Skin of body (tissue), 2 donors: ENCODE measurements around the gene OTUD6A. TPM values are rescaled to one million over a fixed set of nuclear protein-coding genes. Genes with fewer than 3 reads are reported as not detected.
A peak's percentile ranks its signal among the peaks of the same experiment; 100 is the strongest.

ENCODE experiments used
- DNase-seq: peaks from one replicate; lab custom pipeline; 2025; lab: John Stamatoyannopoulos, UW
- total RNA-seq: library from RNA; depleted of rRNA; stranded (reverse); fragments of >200 nt; gene quantifications from one replicate; pipeline ENCODE4 v1.2.3, GENCODE V29; 2014

Gene OTUD6A, protein sequence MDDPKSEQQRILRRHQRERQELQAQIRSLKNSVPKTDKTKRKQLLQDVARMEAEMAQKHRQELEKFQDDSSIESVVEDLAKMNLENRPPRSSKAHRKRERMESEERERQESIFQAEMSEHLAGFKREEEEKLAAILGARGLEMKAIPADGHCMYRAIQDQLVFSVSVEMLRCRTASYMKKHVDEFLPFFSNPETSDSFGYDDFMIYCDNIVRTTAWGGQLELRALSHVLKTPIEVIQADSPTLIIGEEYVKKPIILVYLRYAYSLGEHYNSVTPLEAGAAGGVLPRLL
- not detected for total RNA-seq

DNA sequence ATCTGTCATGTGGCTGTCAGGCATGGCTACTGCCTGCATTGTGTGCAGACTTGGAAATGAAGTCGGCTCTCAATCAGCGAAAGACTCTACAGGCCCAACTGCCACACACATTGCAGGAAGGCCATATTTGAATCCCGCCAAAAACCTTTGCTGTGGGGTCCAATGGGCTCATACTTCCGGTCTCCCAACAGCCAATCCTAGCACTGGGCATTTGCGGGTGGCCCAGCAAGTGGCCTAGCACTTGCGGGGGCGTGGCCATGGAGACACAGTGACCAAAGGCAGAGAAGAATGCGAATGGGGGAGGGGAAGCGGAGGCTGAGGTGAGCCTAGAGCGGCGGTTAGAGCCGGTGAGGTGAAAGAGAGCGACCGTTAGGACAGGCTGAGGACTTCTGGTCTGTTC lies at the start of gene OTUD6A:
OTUD6A (plus strand) TSS at position 382 of the 400 bp plus-strand sequence. CDS start 68 bp downstream, outside the sequence.
- DNase-seq, result no peak

DNA sequence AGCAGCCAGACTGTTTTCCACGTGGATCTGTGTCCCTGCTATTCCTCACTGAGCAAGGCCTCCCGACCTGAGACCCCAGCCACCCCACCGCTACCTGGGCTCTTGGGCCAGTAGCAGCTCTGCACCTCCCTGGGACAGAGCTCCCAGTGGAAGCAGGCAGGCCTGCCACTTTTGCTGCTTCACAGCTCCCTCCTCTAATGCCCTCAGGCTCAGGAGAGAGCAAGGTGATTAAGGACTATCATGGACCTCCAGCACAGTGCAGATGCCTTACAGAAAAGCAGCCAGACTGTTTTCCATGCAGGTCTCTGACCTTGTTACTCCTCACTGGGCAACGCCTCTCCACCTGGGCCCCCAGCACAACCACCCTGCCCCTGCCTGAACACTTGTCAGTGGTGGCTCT lies 49.5 kb upstream of the OTUD6A start:
- DNase-seq, result no peak

DNA sequence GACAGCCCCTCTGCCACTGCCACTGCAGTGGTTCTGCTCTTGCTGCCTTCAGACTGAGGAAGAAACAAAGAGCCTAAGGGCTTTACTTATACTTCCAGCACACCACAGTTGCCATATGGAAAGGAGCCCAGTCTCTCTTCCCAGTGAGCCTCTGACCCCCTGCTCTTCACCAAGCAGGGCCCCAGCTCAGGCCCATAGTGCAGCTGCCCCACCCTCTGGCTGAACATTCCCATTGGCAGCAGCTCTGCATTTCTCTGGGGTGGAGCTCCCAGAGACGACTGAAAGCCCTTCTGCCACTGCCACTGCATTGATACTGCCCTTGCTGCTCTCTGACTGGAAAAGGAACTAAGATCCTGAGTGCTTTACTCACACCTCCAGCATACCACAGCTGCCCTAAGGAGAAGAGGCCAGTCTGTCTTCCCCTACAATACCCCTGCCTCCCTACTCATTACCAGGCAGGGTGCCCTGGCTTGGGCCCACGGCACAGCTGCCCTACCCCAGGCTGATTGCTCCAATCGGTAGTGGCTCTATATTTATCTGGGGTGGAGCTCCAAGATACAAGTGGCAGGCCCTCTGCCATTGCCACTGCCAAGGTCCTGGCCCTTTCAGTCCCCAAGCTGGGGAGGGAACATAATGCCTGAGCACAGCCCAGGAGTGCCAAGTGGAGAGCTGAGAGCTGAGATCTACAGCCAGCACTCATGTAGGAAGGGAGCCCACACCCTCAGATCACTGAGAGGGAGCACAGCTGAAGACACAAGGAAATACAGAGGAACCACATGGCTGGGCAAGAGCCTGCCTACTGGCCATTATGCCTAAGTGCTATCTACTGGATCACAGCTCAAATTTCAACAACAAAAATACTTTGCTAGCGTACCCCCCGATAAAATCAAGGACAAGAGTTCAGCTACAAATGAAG lies 48.5 kb upstream of the OTUD6A start:
- no peak for DNase-seq

DNA sequence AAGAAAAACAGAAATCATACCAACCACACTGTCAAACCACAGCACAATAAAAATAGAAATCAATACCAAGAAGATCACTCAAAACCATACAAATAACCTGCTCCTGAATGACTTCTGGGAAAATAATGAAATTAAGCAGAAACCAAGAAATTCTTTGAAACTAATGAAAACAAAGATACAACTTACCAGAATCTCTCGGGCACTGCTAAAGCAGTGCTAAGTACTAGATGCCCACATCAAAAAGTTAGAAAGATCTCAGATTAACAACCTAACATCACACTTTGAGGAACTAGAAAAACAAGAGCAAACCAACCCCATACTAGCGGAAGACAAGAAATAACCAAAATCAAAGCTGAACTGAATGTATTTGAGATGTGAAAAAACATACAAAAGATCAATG lies 45.7 kb upstream of the OTUD6A start:
- no peak for DNase-seq

DNA sequence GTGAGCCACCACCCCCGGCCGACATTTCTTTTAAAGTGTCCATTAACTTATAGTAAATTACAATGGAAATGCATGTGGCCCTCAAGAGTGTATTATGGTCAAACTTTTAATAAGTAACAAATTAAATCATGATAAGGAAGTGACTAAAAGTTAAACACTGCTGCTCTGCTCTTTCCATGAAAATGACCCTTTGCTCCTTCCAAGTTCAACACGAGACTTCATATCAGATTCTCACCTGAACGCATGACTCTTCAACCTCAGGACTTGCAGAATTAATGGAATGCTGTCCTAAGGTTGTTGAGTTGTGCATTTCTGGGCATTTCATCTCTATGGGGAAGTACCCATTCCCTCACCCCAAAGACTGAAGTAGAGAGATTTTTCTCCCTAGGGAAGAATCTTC lies 39.6 kb upstream of the OTUD6A start:
- no peak for DNase-seq

DNA sequence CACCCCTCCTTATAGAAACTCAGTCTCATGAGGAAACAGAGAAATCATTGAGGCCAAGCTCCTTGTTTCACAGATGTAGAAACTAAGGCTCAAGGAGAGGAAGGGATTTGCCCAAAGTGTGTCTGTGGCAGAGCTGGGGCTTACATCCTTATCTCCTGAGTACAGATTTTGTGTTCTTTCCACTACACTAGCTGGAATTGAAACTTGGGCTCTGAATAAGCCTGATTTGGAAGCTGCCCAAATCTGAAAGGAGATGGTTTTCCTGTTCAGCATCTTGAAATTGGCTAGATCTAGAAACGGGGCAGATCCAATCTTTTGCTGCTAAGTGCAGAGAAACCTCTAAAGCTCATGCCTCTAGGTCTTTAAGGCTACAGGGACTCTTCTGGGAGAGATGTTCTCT lies 36.8 kb upstream of the OTUD6A start:
- no peak for DNase-seq

DNA sequence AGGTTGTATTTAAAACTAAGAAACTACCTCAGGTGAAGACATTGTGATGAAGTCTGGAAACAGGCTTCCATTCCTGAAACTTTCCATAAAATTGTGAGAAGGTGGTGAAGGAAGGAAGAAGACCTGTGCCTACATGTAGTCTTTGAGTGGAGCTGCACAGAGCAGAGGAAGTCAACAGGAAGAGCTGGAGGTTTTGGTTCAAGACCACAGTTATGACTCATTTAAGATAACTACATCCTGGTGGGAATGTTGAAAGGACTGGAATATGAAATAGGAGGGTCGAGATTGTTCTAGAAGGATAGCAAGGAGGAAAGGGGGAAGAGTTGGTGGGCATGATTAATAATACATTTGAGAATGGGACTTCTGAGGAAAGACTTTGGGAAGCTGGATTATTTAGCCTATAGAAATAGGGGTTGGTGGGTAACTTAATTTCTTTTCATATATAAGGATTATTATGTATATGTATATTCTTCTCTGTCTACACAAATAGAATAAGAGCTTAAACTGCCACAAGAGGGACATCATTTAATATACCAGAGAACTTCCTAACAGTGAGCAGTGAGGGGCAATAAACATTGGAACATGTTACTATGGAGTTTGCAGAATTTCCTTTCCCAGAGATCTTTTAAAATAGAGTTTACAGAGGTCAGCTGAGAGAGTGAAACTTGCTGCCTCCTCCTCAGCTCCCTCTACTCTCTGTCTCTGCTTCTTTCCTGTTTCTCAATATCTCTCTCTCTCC lies 36.0 kb upstream of the OTUD6A start:
- no peak for DNase-seq

DNA sequence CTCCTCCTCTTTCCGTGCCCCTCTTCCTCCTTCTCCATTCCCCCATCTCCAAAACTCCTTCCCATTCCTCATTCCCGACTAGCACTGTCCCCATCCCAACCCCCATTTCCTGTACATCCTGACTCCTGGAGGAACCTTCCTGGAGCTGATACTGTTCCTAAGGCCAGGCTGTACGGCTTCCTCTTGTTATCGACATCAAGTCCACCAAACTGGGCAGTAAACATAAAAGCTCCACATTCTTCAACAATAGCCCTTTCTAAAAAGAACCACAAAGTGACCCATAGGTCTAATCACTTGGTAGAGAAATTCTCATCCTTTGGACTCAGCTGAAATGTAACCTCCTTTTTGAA lies 35.4 kb upstream of the OTUD6A start:
- DNase-seq, result no peak

DNA sequence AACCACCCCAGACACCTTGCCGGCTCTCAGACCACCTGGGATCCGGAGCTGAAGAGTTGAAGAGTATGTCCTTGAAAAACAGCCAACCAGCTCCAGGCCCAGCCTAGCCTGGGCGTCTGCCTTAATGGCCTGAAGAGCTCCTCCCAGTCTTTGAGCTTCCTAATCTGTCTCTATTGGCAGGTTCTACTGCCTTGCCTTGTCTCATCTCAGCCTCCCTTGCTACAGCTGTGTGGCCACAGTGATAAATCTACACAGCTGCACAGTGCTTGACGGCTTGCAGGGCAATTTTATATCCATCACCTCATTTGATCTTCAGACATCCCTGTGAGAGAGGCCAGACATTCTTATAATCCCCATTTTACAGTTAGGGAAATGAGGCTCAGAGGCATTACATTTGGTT lies 32.4 kb upstream of the OTUD6A start:
- peak; percentile 4 for DNase-seq

DNA sequence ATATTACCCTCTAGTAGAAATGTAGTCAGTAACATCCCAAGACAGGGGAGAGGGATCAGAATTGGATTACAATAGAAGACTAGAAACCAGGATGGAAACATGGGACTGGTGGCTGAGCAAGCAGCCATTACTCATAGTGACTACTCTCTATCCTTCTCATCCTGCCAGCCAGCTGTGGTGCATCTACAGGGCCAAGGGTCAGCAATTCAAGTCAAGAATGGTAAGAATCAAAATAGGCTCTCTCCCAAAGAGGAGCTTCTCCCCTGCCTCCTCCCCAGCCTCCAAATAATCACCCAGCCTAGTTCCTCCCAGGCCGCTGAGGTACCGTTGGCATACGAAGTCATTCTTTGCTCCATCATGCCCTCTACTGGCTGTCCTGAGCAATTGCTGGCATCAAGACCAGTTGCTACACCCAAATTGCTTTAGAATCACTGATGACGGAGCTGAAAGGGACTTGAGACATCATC lies 31.9 kb upstream of the OTUD6A start:
- DNase-seq, result peak; percentile 10

DNA sequence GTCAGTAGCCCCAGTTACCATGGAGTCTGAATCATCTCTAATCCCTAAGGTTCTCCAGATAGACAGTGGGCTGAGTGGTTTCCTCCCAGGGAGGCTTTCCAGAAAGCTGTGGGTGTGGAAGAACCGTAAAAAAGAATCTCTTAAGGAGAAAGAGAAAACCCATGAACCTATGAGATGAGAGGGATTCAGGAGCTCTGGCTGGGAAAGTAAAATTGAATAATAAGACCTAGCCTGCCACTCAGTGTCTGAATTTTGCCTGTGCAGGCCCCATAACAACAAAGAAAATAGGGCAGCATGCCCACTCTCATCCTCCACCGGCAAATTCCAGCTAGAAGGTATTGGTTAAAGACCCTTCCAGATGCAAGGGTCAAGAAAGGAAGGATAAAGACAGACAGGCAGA lies 29.5 kb upstream of the OTUD6A start:
- no peak for DNase-seq

DNA sequence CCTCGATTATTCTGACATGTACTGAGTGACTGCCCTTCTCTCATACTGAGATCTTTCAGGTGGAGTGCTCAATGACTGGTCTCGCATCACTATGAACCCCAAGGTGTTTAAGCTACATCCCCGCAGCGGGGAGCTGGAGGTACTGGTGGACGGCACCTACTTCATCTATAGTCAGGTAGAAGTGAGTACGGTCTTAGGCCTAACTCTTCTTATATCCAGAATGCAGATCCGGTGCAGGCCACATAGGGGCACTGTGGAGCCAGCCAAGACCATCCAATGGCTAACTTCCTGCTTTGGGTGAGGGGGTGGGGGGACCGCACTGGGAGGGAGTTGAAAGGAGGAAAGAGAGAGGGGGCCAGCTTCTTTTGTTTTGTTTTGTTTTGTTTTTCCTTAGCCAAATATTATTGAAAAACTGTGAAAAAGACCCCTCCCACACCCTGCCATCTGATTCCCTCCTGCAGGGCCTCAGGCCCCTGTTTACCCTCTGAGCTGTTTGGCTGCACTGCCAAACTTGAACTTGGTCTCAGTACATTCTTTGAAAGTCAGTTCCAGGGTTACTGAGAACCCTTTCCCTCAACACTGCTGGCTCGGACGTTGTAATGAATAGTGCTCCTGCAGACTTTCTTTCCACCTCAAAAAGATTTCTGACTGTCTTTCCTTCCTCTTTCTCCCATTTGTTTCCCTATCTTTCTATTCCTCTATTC lies 28.8 kb upstream of the OTUD6A start:
- DNase-seq, result no peak

DNA sequence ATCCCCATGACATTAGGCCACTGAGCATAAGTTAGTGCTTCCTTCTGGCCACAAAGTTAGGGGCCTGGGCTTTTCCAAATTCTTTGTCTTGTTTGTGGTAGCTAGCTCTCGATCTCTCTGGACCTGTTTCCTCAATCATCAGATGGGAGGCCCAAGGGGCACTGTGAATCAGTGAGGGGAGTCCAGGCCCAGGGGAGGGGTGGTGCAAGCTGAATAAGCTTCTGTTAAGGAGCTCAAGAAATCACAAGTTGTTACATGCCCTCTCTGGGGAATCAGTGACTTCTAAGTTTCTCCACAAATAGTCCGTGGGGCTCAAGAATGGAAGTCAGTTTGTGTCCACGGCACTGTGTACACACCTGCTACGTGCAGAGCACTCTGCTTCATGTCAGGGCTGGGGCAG lies 27.6 kb upstream of the OTUD6A start:
- no peak for DNase-seq

DNA sequence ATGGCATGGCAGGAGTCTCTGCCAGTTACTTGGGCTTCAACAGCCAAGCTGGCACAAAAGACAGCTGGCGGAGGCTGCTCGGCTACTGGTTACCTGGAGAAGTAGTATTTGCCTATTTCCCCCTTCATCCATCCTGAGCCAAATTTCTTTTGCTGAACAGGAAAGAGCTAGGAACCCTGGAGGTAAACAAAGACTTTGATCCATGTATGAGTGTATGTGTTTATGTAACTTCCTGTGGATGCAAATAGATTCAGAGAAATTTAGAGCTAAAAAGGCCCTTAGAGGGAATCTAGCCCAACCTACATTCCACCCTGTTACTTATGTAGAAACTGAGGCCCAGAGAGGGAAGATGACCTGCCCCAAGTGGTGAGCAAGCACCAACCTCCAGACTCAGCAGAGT lies 23.7 kb upstream of the OTUD6A start:
- no peak for DNase-seq

DNA sequence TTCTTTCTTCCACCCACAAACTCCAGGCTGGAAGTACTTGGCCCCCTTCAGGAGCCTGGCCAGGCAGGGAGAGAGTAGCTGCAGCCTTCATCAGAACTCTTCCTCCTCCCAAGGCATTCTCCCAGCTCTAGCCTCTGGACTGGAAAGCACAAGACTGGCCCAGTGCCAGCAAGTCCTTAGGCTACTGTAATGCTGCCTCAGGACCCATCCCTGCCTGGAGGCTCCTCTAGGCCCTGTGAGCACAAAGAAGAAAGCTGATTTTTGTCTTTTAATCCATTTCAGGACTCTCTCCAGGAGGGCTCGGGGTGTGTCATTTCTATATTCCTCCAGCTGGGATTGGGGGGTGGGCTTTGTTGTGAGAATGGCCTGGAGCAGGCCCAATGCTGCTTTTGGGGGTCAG lies 23.3 kb upstream of the OTUD6A start:
- no peak for DNase-seq

DNA sequence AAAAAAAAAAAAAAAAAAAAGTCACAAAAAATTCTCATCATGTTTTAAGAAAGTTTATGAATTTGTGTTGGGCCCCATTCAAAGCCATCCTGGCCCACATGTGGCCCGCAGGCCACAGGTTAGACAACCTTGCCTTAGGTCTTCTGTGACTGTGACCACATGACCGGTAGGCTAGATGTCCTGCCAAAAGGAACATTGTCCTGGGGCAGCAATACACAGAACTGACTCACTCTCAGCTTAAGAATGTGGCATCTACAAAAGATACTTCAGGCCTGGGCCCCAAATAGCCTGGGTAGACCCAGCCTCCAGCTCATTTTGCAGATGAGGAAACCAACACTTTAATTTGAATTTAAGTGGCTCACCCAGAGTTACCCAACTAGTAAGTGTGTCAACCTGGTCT lies 22.5 kb upstream of the OTUD6A start:
- no peak for DNase-seq

DNA sequence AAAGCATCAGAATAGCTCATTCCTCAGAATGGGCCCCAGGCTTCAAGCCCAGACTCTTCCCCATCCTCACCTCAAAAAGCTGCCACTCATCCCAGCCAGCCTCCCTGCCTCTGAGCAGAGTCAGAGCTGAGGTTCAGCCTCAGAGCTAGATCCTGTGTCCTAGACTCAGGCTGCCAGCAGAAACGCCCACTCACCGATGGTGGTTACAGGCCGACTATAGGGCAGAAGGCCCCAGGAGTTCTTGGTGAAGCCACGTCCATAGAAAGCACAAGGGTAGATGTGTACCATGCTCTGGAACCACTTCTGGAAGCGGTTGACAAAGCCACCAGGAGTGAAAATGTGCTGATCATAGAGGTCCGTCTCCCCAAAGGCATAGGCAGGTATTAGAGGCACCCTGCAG lies 20.3 kb upstream of the OTUD6A start:
- DNase-seq, result no peak

DNA sequence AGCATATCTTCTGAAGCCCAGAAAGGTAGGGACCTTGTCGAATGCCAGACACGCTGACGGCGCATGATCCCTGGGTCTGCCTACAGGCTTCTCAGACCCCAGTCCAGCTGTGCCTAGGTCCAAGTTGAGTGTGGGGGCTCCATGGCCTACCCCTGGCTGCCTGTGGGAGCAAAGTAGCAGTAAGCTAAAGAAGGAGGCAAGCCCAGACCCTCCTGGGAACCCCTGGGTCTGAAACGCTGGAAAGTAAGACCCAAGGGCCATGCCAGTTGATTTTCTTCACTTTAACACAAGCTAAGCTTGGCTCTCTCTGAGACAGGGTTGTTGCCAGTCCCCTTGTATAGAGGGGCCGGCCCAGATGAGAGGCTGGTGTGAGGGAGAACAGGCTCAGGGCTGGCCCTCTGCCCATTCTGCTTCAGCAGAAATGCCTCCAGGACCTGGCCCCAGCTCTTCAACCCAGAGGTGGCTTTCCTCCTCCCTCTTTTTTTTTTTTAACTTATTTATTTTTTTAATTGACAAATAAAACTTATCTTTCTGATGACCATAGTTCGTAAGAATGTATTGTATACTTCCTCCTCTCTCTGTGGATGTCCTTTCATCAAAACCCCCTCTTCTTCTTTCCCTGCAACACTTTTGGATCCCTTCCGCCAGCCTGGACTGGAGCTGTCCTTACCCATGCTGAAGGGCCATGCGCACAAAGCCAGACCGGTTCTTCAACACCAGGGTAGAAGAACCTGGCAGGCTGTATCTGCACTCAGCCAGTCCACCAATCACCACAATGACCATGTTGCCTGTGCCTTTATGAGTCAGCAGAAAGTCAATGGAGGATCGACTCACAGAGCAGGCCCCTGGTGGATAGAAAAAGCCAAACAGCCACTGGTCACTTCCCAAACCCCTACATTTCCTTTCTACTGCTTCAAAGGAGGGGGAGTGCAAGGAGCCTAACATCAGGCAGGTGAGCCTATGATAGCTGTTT lies 19.6 kb upstream of the OTUD6A start:
- DNase-seq, result no peak

DNA sequence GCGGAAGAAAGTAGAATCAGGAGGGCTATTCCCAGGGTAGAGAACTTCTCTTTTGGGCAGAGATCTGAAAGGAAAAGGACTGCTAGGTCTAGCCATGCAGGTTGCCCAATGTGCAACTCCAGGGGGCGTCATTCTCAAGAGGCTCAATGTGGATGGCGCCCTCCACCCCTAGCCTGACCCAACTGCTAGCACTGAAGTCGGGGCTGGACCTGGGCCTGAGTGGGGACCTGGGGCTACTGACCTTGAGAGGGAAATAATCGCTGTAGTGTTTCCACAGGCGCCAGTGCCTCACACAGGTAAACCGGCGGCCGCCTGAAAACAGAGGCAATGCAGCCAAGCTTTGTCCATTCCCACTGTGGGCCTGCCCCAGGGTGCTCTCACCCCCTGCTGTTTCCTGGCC lies 18.6 kb upstream of the OTUD6A start:
- no peak for DNase-seq

DNA sequence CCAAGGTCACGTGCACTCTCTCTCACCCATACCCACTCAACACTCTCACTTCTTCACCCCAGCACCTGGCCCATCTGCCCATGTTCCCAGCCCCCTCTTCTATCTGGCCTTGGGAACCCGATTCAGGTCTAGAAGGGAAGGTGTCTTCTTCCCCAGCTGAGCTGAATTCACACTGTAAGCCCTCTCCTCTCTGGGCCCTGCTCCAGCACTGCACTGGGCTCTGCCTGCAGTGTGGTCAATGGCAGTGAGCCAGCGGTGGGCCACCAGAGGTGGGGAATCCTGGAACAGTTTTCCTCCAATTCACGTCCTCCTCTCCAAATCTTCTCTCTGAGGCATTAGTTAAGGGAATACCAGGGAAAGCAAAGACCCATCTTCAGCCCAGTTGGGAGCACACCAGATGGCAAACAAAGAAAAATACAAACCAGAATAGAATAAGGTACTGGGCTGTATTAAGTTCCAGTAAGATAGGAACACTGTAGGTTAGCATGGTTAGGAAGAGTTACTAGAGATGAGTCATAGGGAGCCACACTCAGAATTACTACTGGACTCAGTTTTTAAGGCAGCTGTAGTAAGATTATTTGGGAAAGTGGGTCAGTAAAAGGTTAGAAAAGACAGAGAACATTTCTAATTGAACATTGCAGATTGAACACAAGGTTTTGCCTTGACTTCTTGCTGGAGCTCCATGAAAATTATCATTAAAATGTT lies 17.6 kb upstream of the OTUD6A start:
- DNase-seq, result no peak
